A549 (cell line): ENCODE results near the gene TOX2. TPM values are rescaled to one million over a fixed set of nuclear protein-coding genes. Genes with fewer than 3 reads are reported as not detected.

Experiments used
- ATAC-seq, 2 experiments: fragments of 200-7000 bp in 1 of 2; fragments of >200 bp in 1 of 2; cut with Nextera tagmentation in 1 of 2; cut with Tn5 transposase in 1 of 2; 3 replicates each; pipeline versions ENCODE4 v1.8.0 to v1.9.1; 2018 to 2020; ENCODE audit warnings: mild to moderate bottlenecking in 1 of 2, moderate library complexity in 1 of 2
- CTCF ChIA-PET: fragments of 300-600 bp; sonication (Branson Sonifier 250); formaldehyde crosslinking; extraction: SDS; loops from one replicate; lab custom pipeline; 2021; ENCODE audit warnings: antibody characterized with exemption, inconsistent platforms; lab: Yijun Ruan, JAX
- POLR2A ChIA-PET: fragments of 350-600 bp; formaldehyde crosslinking; extraction: SDS; loops from one replicate; lab custom pipeline; 2021; ENCODE audit warnings: antibody characterized with exemption, inconsistent platforms; lab: Yijun Ruan, JAX
- DNase-seq, 2 experiments: peaks; one replicate each; pipeline versions ENCODE4 v3.0.0 to v3.0.0-alpha.2; 2011 to 2016; ENCODE audit warnings: low read depth in 1 of 2, low spot score in 1 of 2
- FAIRE-seq: peaks from 2 replicates; lab custom pipeline; 2011; peaks lifted over from hg19 to GRCh38; lab: Jason Lieb, UNC
- H3K27ac ChIP-seq, 2 experiments: fragments of >200 bp; sonication (Bioruptor Twin); formaldehyde crosslinking; 3 replicates each; pipeline ENCODE4 v1.5.1; 2016 to 2017
- H3K4me1 ChIP-seq: fragments of >200 bp; sonication (Bioruptor Twin); formaldehyde crosslinking; 3 replicates; pipeline ENCODE4 v1.6.1; 2016
- H3K4me2 ChIP-seq: fragments of >200 bp; sonication (Bioruptor Twin); formaldehyde crosslinking; 3 replicates; pipeline ENCODE4 v1.6.1; 2016
- H3K4me3 ChIP-seq: fragments of >200 bp; sonication (Bioruptor Twin); formaldehyde crosslinking; 3 replicates; pipeline ENCODE4 v1.5.1; 2016
- H3K9me3 ChIP-seq: fragments of >200 bp; sonication (Bioruptor Twin); formaldehyde crosslinking; 3 replicates; pipeline ENCODE4 v1.6.1; 2016
- CHD2 ChIP-seq: fragments of 150-350 bp; IDR thresholded peaks from 2 replicates; pipeline ENCODE4 v1.6.1; 2014; ENCODE audit warnings: low read length; ENCODE audit not compliant: partially characterized antibody
- EHF ChIP-seq: fragments of 250-450 bp; sonication (Bioruptor Pico); IDR thresholded peaks from 2 replicates; pipeline ENCODE4 v1.5.0; 2020; ENCODE audit warnings: mild to moderate bottlenecking
- EHMT2 ChIP-seq: fragments of 200-600 bp; sonication (generic); IDR thresholded peaks from 2 replicates; pipeline ENCODE4 v1.6.1; 2016; ENCODE audit warnings: antibody characterized with exemption, low read depth, mild to moderate bottlenecking, moderate library complexity
- ELK1 ChIP-seq: fragments of 150-350 bp; IDR thresholded peaks from 2 replicates; pipeline ENCODE4 v1.6.1; 2014; ENCODE audit warnings: low read depth, mild to moderate bottlenecking, low read length
- EP300 ChIP-seq, 2 experiments: fragments of >200 bp; sonication (Bioruptor Twin); formaldehyde crosslinking; IDR thresholded peaks; 2 replicates in 1 of 2; 3 replicates in 1 of 2; pipeline ENCODE4 v1.6.1; 2016 to 2017
- FOSB ChIP-seq: fragments of 250-450 bp; sonication (Bioruptor Pico); IDR thresholded peaks from 2 replicates; pipeline ENCODE4 v1.5.0; 2020; ENCODE audit warnings: mild to moderate bottlenecking, moderate library complexity
- GATA3 ChIP-seq: IDR thresholded peaks from 2 replicates; pipeline ENCODE4 v1.6.1; 2012; ENCODE audit warnings: borderline replicate concordance
- HOXB13 ChIP-seq: fragments of 250-450 bp; sonication (Bioruptor Pico); IDR thresholded peaks from 2 replicates; pipeline ENCODE4 v1.5.0; 2020; ENCODE audit warnings: low read depth, mild to moderate bottlenecking, moderate library complexity
- JUN ChIP-seq, 2 experiments: fragments of >200 bp; sonication (Bioruptor Twin); formaldehyde crosslinking; IDR thresholded peaks; 2 replicates in 1 of 2; 3 replicates in 1 of 2; pipeline ENCODE4 v1.6.1; 2016 to 2017
- KDM1A ChIP-seq: fragments of 200-600 bp; sonication (generic); IDR thresholded peaks from 2 replicates; pipeline ENCODE4 v1.6.1; 2016; ENCODE audit warnings: low read depth, mild to moderate bottlenecking
- PHF8 ChIP-seq: fragments of 200-600 bp; sonication (generic); IDR thresholded peaks from 2 replicates; pipeline ENCODE4 v1.6.1; 2016; ENCODE audit warnings: low read depth, mild to moderate bottlenecking, antibody characterized with exemption, moderate library complexity, borderline replicate concordance
- POLR2A ChIP-seq: IDR thresholded peaks from 2 replicates; pipeline ENCODE4 v1.6.1; 2012; ENCODE audit warnings: mild to moderate bottlenecking, low read length
- RARB ChIP-seq: fragments of 250-450 bp; sonication (Bioruptor Pico); IDR thresholded peaks from 2 replicates; pipeline ENCODE4 v1.8.0; 2021; ENCODE audit warnings: mild to moderate bottlenecking, moderate library complexity
- RCOR1 ChIP-seq: fragments of 150-350 bp; IDR thresholded peaks from 2 replicates; pipeline ENCODE4 v1.6.1; 2014; ENCODE audit warnings: antibody characterized with exemption, low read length, low read depth
- RFX5 ChIP-seq: fragments of 450-650 bp; IDR thresholded peaks from 2 replicates; pipeline ENCODE4 v1.7.1; 2014; ENCODE audit warnings: antibody characterized with exemption, mild to moderate bottlenecking, moderate library complexity
- RNF2 ChIP-seq: fragments of 200-600 bp; sonication (generic); IDR thresholded peaks from 2 replicates; pipeline ENCODE4 v1.6.1; 2016; ENCODE audit warnings: low read depth, mild to moderate bottlenecking, antibody characterized with exemption, moderate library complexity, borderline replicate concordance
- SMC3 ChIP-seq: fragments of >200 bp; sonication (Bioruptor Twin); formaldehyde crosslinking; IDR thresholded peaks from 3 replicates; pipeline ENCODE4 v1.6.1; 2018; ENCODE audit warnings: inconsistent platforms
- TFCP2L1 ChIP-seq: fragments of 250-450 bp; sonication (Bioruptor Pico); IDR thresholded peaks from 2 replicates; pipeline ENCODE4 v1.5.0; 2021; ENCODE audit warnings: mild to moderate bottlenecking
- ZC3H11A ChIP-seq: fragments of 450-650 bp; IDR thresholded peaks from 2 replicates; pipeline ENCODE4 v1.6.1; 2014; ENCODE audit warnings: antibody characterized with exemption, mild to moderate bottlenecking
- ZNF302 ChIP-seq: fragments of 250-450 bp; sonication (Bioruptor Pico); IDR thresholded peaks from 2 replicates; pipeline ENCODE4 v1.9.0; 2021; ENCODE audit warnings: inconsistent platforms, mild to moderate bottlenecking, moderate library complexity
- WGBS: methylation state at CpG from one replicate; pipeline ENCODE4 v1.1.6; 2017; ENCODE audit errors: missing lambda C conversion rate; 5-methylcytosine and 5-hydroxymethylcytosine counted together
- polyA plus RNA-seq, 4 experiments: library from polyadenylated mRNA; depleted of rRNA in 3 of 4; stranded (reverse); fragments of >200 nt; fragmentation: RNase III in 1 of 4; extraction: RNeasy Plus Mini Kit Qiagen cat#74134 plus additional on column Dnase treatment in 1 of 4; gene quantifications; 2 replicates in 3 of 4; 3 replicates in 1 of 4; pipeline ENCODE4 v1.2.3, GENCODE V29; 2011 to 2017

The TOX2 gene
- polyA plus RNA-seq, 2 of the 4 experiments (the other 2 are of a cell fraction), result 2.5 to 5.3 TPM

- Histone ChIP-seq H3K27ac (no peak overlapping the region; a peak in 1 of 6 replicates), H3K9me3 (no peaks in the 10 kb centered on the region), H3K4me3 (no peak overlapping the region), H3K4me2 (no peak overlapping the region), H3K4me1 (no peaks in the 10 kb centered on the region)
- FAIRE-seq (no peak), ATAC-seq (no peak), DNase-seq (no peak)
- WGBS, result 71% methylated on average over 11 of the region's 11 CpGs
- CTCF ChIA-PET, result interaction anchor here (0.6 to 1.4 kb wide), 5 partner anchors 9 to 598 kb away, joined by 3 to 4 read pairs (median 3); no protein-coding TSS in a partner anchor
- POLR2A ChIA-PET, result no interaction called here
- TF ChIP-seq RCOR1 (no peak), POLR2A (no peak), CHD2 (no peak), PHF8 (no peak), ZC3H11A (no peak), RNF2 (no peak)
Observed at GRCh38 chr20:44027343-44028002, 112.8 kb downstream of the TOX2 start.

- Histone ChIP-seq H3K9me3 (no peaks in the 10 kb centered on the region), H3K4me2 (no peak overlapping the region), H3K27ac (peak overlapping the region in 1 of 2 experiments; percentile 20; a peak in 1 of 6 replicates), H3K4me3 (no peak overlapping the region), H3K4me1 (peaks cover 1% of the 10 kb centered on the region; the same call in 2 of the 3 replicates)
- DNase-seq, result no peak
- 76% methylated on average over 7 of the region's 7 CpGs for WGBS
- no peak for FAIRE-seq
- ATAC-seq, result no peak
- ChIA-PET CTCF (interaction anchor here (1.1 to 1.4 kb wide), 2 partner anchors 10 to 52 kb away, joined by 3 read pairs; no protein-coding TSS in a partner anchor), POLR2A (no interaction called here)
- TF ChIP-seq SMC3 (no peak), ZNF302 (CRISPR knock-in tag) (no peak)
Observed at GRCh38 chr20:44028003-44028730, 113.5 kb downstream of the TOX2 start.

GRCh38 chr20:44028868-44029847, 114.5 kb downstream of the TOX2 start:
- no peak overlapping the region for H3K4me2 ChIP-seq
- peaks cover 4% of the 10 kb centered on the region; the same call in 2 of the 3 replicates for H3K4me1 ChIP-seq
- no peak overlapping the region for H3K27ac ChIP-seq
- DNase-seq, result no peak
- WGBS, result 64% methylated on average over 14 of the region's 14 CpGs
- POLR2A ChIA-PET, result no interaction called here
- CTCF ChIA-PET, result interaction anchor here (1.1 kb wide), 1 partner anchor 51 kb away, joined by 3 read pairs; no protein-coding TSS in a partner anchor
- no peak for ATAC-seq
- no peak overlapping the region for H3K4me3 ChIP-seq
- FAIRE-seq, result no peak
- H3K9me3 ChIP-seq, result no peaks in the 10 kb centered on the region
- no peak for TF ChIP-seq ELK1
- TF ChIP-seq KDM1A, result no peak
- TF ChIP-seq EP300 (IDR thresholded peaks at IDR 0.05), result no peak
- no peak for TF ChIP-seq FOSB (CRISPR knock-in tag)
- no peak for TF ChIP-seq HOXB13 (CRISPR knock-in tag)
- TF ChIP-seq GATA3, result no peak
- no peak for TF ChIP-seq TFCP2L1 (CRISPR knock-in tag)
- TF ChIP-seq RFX5, result no peak
- TF ChIP-seq JUN (IDR thresholded peaks at IDR 0.05), result no peak
- no peak for TF ChIP-seq RARB (CRISPR knock-in tag)
- no peak for TF ChIP-seq EHMT2
- no peak for TF ChIP-seq EHF
